Measurements from ENCODE around the gene CLEC4G.
A peak's percentile ranks its signal among the peaks of the same experiment; 100 is the strongest.

Gene CLEC4G

DNA sequence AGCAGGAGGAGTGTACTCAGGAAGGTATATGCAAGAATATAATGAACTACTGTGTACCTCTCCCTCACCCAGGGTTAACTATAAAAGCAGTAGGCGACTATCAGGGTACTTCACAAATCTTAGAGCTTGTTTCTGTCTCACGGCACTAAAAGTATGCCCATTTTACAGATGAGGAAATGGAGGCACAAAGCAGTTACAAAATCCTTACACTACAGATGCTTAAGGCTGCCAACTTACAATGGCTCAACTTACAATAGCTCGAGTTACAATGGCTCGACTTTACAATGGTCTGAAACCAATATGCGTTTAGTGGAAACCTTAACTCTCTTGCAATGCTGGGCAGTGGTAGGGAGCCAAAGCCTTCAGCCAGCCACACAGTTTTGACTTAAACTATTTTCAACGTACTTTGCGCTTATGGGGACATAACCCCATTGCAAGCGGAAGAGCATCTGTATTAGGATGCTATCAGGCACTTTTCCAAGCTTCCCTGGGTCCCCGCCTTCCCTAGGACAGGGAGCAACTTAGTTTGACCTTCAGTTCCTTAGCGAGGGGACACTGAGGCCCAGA is 34.1 kb downstream of the CLEC4G start:
- DNase-seq (ENCODE audit: low spot score): no peak

DNA sequence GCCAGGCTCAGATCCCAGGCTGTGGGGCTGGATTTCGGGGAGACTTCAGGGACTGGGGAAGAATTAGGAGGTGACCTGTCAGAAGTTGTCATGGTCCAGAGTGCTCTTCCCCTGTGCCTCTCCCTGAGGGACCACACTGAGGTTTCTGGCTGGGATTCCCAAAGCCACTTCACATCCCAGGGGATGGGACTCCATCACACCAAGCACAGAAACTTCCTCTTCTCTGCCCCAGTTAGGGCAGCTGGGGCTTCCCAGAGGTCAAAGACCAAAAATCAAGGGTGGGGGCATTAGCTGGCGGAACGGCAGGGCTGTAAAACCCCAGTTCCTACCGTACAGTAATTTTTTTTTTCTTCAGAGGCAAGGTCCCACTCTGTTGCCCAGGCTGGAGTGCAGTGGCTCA is 37.4 kb downstream of the CLEC4G start:
- no peak for DNase-seq (ENCODE audit: low spot score)

DNA sequence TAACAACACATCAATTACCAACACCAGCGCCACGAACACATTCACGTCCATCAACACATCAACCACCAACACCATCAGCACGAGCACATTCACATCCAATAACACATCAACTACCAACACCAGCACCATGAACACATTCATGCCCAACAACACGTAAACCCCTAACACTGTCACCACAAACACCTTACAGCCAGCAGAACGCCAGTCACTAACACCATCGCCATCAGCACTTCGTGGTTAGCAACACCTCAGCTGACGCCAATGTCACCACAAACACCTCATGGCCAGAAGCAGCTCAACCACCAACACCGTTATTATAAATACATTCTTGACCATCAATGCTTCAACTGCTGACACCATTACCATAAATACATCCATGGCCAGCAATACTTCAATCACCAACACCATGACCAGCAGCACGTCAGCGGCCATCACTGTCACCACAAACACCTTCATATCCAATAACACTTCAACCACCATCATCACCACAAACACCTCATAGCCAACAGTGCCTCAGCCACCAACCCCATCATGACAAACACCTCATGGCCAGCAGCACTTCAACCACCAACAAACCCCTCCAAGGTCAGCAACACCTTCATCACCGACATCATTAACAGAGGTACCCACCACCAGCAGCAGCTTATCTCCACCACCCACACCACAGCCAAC is 39.4 kb downstream of the CLEC4G start:
- DNase-seq (ENCODE audit: low spot score): peak; percentile 26

DNA sequence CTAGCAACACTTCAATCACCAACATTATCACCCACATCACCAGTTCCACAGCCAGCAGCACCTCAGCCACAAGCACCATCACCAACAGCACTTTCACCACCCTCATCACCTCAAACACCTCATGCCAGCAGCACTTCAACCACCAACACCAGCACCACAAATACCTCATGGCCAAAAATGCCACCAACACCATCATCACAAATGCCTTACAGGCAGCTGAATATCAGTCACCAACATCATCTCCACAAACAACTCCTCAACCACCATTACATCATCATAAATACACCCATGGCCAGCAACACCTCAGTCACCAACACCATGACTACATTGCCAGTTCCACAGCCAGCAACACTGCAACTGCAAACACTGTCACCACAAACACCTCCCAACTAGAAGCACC is 40.4 kb downstream of the CLEC4G start:
- peak; percentile 8 for DNase-seq (ENCODE audit: low spot score)

DNA sequence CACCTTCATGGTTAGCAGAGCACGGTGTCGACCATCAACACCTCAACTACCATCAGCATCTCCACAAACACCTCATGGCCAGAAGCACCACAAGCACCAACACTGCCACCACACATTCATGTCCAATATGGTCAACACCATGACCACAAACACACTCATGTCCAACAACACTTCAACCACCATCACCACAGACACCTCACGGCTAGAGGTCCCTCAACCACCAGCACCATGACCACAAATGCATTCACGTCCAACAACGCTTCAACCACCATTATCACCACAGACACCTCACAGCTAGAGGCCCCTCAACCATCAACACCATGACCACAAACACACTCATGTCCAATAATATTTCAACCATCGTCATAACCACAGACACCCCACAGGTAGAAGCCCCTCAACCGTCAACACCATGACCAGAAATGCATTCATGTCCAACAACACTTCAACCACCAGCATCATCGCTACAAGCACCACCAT is 41.1 kb downstream of the CLEC4G start:
- no peak for DNase-seq (ENCODE audit: low spot score)

DNA sequence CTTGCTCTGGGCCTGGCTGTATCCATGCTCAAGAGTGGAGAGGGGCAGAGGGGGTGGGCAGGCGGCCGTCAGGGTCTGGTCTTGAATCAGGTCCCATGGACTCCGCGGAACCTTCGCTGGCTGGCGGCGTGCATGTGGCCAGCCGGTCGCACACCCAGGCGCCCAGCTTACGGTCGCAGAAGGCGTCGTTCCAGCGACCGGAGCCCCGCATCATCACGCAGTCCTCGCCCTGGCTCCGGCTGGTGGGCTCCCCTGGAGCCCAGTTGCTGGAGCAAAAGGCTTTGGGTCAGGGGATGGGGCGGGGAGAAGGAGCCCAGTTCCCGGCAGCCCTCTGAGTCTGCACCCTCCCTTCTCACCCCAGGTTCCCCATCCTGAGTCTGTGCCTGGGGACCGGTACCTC is 42.7 kb downstream of the CLEC4G start:
- no peak for DNase-seq (ENCODE audit: low spot score)

DNA sequence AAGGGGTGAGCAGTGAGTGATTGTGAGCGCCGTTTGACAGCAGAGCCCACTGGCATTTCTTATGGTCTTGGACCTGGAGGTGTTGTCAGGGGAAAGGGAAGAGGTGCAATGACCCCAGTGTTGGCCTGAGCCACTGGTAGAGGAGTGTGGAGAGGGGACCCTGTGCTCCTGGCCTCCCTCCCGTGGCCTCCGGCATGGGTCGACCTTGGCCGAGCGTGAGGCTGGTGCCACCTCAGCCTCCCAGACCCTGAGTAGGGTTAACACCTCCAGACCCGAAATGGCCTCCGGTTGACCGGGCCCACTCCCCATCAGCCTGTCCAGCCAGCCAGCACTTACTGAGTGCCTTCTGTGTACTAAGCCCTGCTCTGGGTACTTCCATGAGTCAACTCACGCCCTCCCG is 44.7 kb downstream of the CLEC4G start:
- no peak for DNase-seq (ENCODE audit: low spot score)

DNA sequence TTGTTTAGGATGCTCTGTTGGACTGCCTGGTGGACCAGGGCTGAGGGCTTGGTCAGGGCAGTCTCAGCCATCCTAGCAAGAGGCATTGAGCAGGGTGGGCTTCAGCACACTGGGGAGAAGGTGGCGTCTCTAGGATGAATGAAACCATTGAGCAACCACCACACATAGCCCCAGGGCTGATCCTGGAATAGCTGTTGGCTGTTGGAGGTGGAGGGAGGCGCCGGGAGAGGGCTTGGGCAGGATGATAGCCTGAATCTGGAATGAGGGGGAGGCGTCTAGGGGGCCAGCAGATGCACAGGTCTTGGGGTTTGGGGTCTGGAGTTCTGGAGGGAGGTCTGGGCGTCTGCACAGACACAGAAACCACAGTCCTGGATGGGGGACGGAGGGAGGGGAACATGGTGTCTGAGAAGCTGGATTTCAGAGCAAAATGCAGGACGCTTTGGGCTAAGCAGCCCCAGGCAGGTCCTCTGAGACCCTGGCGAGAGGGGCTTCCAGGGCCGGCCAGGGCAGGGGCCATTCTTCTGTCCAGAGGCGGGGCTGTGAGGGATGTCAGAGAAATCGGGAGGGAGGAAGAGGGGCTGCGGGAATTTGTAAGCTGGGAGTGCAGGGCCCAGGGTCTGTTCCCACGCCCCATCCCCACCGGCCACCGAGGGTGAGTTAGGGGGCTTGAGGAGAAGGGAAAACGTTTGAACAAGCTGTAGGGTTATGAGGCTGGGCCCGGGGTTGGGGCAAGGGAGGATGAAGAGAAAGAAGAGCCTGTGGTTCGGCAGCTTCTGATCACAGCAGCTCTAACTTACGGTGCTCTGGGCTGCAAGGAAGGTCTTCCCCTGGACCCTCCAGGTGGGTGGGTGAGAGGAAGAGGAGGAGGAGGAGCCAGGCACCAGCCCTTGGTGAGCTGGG is 46.1 kb downstream of the CLEC4G start:
- no peak for DNase-seq (ENCODE audit: low spot score)

DNA sequence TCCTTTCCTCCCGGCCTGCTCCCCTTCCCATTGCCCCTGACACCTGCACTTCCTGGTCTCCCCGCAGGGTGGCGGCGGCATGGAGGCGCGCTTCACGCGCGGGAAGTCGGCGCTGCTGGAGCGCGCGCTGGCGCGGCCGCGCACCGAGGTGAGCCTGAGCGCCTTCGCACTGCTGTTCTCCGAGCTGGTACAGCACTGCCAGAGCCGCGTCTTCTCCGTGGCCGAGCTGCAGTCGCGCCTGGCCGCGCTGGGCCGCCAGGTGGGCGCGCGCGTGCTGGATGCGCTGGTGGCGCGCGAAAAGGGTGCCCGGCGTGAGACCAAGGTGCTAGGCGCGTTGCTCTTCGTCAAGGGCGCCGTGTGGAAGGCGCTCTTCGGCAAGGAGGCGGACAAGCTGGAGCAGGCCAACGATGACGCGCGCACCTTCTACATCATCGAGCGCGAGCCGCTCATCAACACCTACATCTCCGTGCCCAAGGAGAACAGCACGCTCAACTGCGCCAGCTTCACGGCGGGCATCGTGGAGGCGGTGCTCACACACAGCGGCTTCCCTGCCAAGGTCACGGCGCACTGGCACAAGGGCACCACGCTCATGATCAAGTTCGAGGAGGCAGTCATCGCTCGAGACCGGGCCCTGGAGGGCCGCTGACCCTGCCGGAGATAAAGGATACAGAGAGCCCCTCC is 49.6 kb downstream of the CLEC4G start:
- DNase-seq (ENCODE audit: low spot score): no peak

DNA sequence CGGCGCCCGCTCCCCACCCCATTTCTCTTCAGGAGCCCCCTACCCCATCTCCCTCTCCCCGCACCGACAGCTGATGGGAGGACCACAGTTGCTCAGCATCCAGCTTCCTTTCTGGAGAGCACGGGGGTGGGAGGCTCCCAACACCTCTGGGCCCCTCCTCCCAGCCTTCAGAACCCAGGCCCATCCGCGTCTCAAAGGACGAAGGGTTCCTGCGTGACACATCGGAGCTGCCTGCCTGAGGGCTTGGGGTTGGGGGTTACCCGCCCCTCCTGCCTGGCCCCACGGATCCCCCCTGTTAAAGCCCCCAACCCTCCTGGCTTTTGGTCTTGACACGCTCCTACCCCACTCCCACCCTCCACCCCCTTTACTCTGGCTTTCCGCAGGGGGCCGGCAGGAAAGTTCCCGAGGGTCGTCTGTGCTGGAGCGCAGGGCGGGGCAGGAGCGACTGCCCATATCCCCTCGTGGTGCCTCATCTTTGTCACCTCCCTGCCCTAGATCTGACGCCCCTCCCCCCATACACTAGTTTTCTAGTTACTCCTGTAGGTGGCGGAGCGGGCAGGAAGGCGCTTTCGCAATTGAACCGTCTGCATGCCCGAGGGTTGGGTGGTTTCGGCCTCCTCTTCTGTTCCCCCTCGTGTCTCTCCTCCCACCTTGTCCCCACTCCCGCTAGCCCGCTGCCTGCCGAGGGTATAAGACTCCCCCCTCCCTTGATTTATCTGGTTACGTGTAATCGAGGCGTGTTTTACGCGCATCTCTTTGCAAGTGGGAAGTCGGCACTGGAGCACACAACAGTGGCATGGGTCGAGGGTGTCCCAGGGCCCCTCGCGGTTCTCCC is 50.4 kb downstream of the CLEC4G start:
- peak; percentile 91 for DNase-seq (ENCODE audit: low spot score)

DNA sequence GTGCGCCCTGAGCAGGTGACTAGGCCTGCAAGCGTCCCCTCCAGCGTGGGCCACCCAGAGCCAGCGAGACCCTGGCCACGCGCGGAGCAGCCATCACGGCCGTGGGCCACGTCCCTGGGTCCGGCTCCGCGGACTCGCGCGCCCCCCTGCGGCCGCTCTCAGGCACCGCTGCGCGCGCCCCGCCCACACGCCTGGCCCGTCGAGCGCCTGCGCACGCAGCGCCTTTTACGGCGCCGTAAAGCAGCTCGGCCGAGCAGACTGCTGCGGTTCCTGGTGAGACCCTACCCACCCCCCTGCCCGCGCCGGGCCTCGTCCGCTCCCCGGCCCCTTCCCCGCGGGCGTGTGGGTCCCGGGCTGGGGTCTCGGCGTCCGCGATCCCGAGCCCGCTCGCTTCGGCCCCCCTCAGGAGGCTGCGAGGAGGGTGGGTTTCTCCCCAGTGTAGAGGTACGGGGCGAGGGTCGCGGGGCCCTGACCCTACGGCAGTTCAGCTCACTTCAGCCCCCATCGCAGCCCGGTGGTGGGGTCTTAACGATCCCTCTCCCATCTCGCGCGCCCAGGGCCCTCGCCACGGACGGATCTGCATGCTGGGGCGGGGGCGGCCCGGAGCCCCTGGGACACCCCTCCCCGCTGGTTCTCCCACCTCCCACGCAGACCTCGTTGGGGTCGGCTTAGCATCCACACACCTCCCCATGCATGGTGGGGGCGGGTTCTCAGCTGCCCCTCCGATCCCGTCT is 51.1 kb downstream of the CLEC4G start, which contains the start of gene TRAPPC5:
TSS of gene TRAPPC5 (plus strand) at position 228 of the 734 bp plus-strand sequence. CDS start 1,421 bp downstream, outside the sequence.
- DNase-seq (ENCODE audit: low spot score): peak; percentile 88

DNA sequence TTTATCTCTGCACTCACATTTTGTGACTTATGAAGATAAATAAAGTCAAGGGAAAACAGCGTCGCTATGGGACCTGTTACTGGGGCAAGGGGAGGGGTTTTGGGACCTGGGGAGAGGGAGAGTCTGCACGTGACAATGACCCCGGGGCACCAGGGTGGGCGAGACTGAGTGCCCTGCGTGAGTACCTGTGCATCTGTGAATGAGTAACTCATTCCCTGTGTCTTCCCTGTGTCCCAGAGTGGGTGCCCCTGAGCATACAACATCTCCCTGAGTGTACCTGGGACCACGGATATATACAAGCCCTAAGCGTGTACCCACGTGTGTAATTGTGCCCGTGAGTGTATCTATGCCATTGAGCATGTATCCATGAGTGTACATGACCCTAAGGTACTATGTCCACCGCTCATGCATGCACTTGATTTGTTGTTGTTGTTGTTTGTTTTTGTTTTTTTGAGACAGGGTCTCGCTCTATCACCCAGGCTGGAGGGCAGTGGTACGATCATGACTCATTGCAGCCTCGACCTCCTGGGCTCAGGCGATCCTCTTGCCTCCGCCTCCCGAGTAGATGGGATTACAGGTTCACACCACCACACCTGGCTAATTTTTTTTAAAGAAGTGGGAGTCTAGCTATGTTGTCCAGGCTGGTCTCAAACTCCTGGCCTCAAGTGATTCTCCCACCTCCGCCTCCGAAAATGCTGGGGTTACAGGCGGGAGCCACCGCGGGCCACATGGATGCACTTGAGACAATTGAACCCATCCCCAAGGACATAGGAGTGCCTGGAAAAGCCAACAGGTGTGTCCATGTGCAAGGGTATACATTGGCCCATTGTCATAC is 51.9 kb downstream of the CLEC4G start:
- DNase-seq (ENCODE audit: low spot score): no peak

DNA sequence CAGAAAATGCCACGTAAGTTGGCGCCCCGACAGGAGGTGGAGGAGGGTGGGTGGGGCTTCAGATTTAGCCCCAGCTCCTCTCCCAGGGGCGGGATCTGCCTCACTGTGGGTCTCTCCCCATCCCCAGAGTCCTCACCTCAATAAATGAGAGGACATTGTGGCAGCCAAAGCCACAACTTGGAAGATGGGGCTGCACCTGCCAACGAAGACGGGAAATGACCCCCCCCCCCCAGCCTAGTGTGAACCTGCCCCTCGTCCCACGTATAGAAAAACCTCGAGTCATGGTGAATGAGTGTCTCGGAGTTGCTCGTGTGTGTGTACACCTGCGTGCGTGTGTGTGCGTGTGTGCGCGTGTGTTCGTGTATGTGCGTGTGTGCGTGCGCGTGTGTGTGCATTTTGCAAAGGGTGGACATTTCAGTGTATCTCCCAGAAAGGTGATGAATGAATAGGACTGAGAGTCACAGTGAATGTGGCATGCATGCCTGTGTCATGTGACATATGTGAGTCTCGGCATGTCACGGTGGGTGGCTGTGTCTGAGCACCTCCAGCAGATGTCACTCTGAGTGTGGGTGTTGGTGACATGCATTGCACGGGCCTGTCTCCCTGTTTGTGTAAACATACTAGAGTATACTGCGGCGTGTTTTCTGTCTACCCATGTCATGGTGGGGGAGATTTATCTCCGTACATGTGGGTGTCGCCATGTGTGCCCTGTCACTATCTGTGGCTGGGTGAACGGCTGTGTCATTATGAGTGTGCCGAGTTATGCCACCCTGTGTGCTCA is 52.7 kb downstream of the CLEC4G start:
- peak; percentile 70 for DNase-seq (ENCODE audit: low spot score)
